OCI-LY3 (cell line): Measurements from ENCODE around the gene MMGT1.

ENCODE experiments used
- H2AFZ ChIP-seq: fragments of 200-600, 300-600 bp; shearing (Covaris generic); 2 replicates; pipeline ENCODE4 v1.6.0; 2014; ENCODE audit warnings: antibody characterized with exemption, low read depth, low read length
- H3K27ac ChIP-seq: fragments of 200-600, 300-600 bp; sonication (generic); 2 replicates; pipeline ENCODE4 v1.5.1; 2014; ENCODE audit warnings: mild to moderate bottlenecking, low read length, moderate library complexity, mixed read lengths
- H3K27me3 ChIP-seq: fragments of 200-600, 300-600 bp; sonication (generic); 2 replicates; pipeline ENCODE4 v1.6.1; 2014; ENCODE audit warnings: low read depth, low read length, mixed read lengths
- H3K36me3 ChIP-seq: fragments of 200-600, 300-600 bp; sonication (generic); replicated peaks from 2 replicates; pipeline ENCODE3; 2014; ENCODE audit warnings: low read depth, low read length, mixed read lengths
- H3K4me1 ChIP-seq: fragments of 300-600, 200-600 bp; sonication (generic); 2 replicates; pipeline ENCODE4 v1.6.1; 2014; ENCODE audit warnings: low read length, mixed read lengths
- H3K4me2 ChIP-seq: fragments of 200-600, 300-600 bp; sonication (generic); 2 replicates; pipeline ENCODE4 v1.6.1; 2014; ENCODE audit warnings: low read length, mixed read lengths
- H3K4me3 ChIP-seq: fragments of 300-600, 200-600 bp; sonication (generic); 2 replicates; pipeline ENCODE4 v1.5.1; 2014; ENCODE audit warnings: antibody characterized with exemption, mild to moderate bottlenecking, low read length, moderate library complexity
- H3K79me2 ChIP-seq: fragments of 300-600, 200-600 bp; shearing (Covaris generic); 2 replicates; pipeline ENCODE4 v1.6.1; 2014; ENCODE audit warnings: mild to moderate bottlenecking, low read length, mixed read lengths
- H3K9ac ChIP-seq: fragments of 300-600, 200-600 bp; shearing (Covaris generic); 2 replicates; pipeline ENCODE4 v1.6.0; 2014; ENCODE audit warnings: mild to moderate bottlenecking, low read length, moderate library complexity
- H3K9me3 ChIP-seq: fragments of 200-600, 300-600 bp; shearing (Covaris generic); 2 replicates; pipeline ENCODE4 v1.6.1; 2014; ENCODE audit warnings: low read length, mixed read lengths; ENCODE audit not compliant: insufficient read depth
- H4K20me1 ChIP-seq: fragments of 200-600, 300-600 bp; sonication (generic); 2 replicates; pipeline ENCODE4 v1.6.1; 2016; ENCODE audit warnings: low read length, mixed read lengths; ENCODE audit not compliant: insufficient read depth
- EZH2phosphoT487 ChIP-seq: fragments of 200-600 bp; shearing (Covaris generic); IDR thresholded peaks from 2 replicates; pipeline ENCODE4 v1.6.1; 2018; ENCODE audit warnings: antibody characterized with exemption, mixed run types, low read depth
- TF ChIP-seq, protein P1 (sequence below): fragments of 200-600, 300-600 bp; sonication (generic); IDR thresholded peaks from 2 replicates; pipeline ENCODE4 v1.5.1; 2014; ENCODE audit warnings: antibody characterized with exemption, low read length, low read depth

The MMGT1 gene

DNA sequence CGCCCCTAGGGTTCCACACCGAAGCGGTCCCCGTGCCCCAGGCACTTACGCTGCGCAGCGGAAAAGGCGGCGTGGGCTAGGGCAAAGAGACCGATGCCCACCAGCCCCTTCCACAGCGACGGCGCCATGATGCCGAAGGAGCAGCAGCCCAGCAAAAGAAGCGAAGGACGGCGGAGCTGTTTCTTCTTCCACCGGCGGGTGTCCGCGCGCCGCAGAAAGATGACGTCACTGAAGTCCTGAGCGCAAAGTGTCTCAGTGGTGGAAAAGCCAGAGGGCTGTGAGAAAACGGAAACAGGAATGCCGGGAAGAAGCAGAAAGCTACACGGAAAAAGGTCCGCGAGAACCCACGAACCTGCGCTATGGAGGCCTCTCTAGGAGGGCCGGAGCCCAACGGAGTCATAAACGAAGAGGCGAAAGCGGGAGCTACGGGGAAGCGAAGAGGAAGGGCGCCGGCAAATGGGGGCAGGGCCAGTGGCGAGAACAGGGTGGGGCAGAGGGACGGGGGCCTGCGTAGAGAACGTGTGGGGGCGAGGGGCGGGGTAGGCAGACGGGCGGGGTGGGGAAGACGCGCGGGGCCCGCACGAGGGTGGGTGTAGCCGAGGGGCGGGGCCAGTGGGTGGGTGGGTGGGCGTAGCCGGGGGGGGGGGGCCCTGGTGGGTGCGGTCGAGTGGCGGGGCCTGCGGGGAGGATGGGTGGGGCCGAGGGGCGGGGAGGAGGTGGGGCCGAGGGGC lies at the start of gene MMGT1:
Gene MMGT1 (minus strand): TSS at position 441 of the 731 bp plus-strand sequence. CDS start 313 bp downstream, at position 128.
- H4K20me1 ChIP-seq = no peaks in the 10 kb centered on the region
- H3K27ac ChIP-seq = peak within 1 kb of the TSS; percentile 70
- H2AFZ ChIP-seq = peak within 1 kb of the TSS; percentile 98
- TF ChIP-seq, protein P1, sequence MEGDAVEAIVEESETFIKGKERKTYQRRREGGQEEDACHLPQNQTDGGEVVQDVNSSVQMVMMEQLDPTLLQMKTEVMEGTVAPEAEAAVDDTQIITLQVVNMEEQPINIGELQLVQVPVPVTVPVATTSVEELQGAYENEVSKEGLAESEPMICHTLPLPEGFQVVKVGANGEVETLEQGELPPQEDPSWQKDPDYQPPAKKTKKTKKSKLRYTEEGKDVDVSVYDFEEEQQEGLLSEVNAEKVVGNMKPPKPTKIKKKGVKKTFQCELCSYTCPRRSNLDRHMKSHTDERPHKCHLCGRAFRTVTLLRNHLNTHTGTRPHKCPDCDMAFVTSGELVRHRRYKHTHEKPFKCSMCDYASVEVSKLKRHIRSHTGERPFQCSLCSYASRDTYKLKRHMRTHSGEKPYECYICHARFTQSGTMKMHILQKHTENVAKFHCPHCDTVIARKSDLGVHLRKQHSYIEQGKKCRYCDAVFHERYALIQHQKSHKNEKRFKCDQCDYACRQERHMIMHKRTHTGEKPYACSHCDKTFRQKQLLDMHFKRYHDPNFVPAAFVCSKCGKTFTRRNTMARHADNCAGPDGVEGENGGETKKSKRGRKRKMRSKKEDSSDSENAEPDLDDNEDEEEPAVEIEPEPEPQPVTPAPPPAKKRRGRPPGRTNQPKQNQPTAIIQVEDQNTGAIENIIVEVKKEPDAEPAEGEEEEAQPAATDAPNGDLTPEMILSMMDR = no peak
- no peak for TF ChIP-seq EZH2phosphoT487
- H3K27me3 ChIP-seq = 0 out of 2 replicates have a peak, but pooled peaks cover 4% of the 10 kb centered on the region
- peak within 1 kb of the TSS; percentile 99 for H3K4me3 ChIP-seq
- no peaks in the 10 kb centered on the region for H3K36me3 ChIP-seq
- peaks cover 22% of the 10 kb centered on the region for H3K79me2 ChIP-seq
- peaks cover 10% of the 10 kb centered on the region for H3K4me1 ChIP-seq
- peak within 1 kb of the TSS; percentile 81 for H3K9ac ChIP-seq
- peak within 1 kb of the TSS; percentile 95 for H3K4me2 ChIP-seq
- no peaks in the 10 kb centered on the region for H3K9me3 ChIP-seq

DNA sequence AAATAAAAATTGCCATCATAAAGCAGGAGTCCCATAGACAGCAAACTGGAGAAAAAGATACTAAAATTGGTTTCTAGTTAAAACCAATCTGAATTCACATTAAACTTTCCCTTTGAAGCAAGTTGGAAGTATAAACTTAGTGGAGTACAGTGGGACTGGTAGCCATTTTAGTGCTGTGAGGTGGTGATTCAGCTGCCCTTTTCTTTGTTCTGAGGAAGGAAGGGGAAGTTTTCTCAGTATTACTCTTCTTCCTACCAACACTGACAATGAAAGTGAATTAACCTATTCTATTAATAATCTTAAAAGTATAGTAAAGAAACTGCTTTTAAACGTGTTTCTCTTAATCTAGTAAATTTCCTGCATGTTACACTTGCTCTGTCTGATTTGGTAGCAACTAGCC lies 48.1 kb upstream of the MMGT1 start:
- Histone ChIP-seq H3K79me2 (no peaks in the 10 kb centered on the region), H2AFZ (no peak overlapping the region), H3K4me3 (no peak overlapping the region), H3K4me1 (peaks cover 13% of the 10 kb centered on the region), H3K9ac (no peak overlapping the region), H3K9me3 (no peaks in the 10 kb centered on the region), H3K27me3 (no peaks in the 10 kb centered on the region), H3K27ac (no peak overlapping the region), H3K36me3 (no peaks in the 10 kb centered on the region), H3K4me2 (no peak overlapping the region), H4K20me1 (no peaks in the 10 kb centered on the region)
- TF ChIP-seq, protein P1 = no peak
- TF ChIP-seq EZH2phosphoT487 = no peak

DNA sequence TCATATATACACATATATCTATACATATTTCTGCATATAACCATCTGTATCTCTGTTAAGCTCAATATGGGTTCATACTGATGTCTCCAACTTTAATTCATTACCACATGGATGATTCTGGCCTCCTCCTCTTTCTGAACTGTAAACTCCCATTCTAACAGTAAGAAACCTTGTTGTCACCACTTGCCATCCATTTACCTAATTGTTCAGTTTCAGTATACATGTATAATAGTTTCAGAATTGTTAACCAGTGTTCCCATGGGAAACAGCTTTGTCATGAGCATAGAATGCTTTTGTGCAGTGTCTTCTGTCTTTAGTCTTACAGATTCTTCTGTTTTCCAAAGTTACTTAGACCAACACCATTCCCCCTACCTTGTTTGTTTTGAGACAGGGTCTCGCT lies 47.4 kb upstream of the MMGT1 start:
- H3K4me3 ChIP-seq = no peak overlapping the region
- no peaks in the 10 kb centered on the region for H3K79me2 ChIP-seq
- no peaks in the 10 kb centered on the region for H3K36me3 ChIP-seq
- H3K27ac ChIP-seq = no peak overlapping the region
- H3K27me3 ChIP-seq = no peaks in the 10 kb centered on the region
- no peak overlapping the region for H3K4me2 ChIP-seq
- H3K9ac ChIP-seq = no peak overlapping the region
- TF ChIP-seq, protein P1 = no peak
- no peak for TF ChIP-seq EZH2phosphoT487
- no peaks in the 10 kb centered on the region for H3K9me3 ChIP-seq
- peaks cover 13% of the 10 kb centered on the region for H3K4me1 ChIP-seq
- no peak overlapping the region for H2AFZ ChIP-seq
- no peaks in the 10 kb centered on the region for H4K20me1 ChIP-seq

DNA sequence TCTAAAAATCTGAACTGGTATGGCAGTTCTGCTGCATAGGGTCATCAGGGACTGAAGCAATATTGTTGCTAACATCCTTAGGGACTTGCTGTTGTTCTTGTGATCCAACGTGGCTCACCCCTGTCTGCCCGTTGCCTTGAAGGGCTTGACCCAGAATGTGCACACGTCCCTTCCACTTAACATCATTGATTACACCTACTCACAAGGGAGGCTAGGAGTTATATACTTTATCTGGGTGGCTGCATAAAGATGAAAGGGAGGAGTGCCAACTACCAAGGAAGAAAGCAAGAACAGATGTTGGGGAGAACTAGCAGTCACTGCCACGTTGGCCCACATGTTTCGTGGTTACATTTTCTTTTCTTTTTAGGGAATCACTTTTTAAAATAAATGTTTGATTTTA lies 45.4 kb upstream of the MMGT1 start:
- TF ChIP-seq EZH2phosphoT487 = no peak
- TF ChIP-seq, protein P1 = no peak
- peaks cover 13% of the 10 kb centered on the region for H3K4me1 ChIP-seq
- H3K79me2 ChIP-seq = no peaks in the 10 kb centered on the region
- H3K4me2 ChIP-seq = no peak overlapping the region
- no peak overlapping the region for H3K27ac ChIP-seq
- H3K4me3 ChIP-seq = no peak overlapping the region
- H3K9me3 ChIP-seq = no peaks in the 10 kb centered on the region
- H4K20me1 ChIP-seq = no peaks in the 10 kb centered on the region
- H3K9ac ChIP-seq = no peak overlapping the region
- no peak overlapping the region for H2AFZ ChIP-seq
- no peaks in the 10 kb centered on the region for H3K27me3 ChIP-seq
- H3K36me3 ChIP-seq = no peaks in the 10 kb centered on the region
